ENCODE results near the gene PTGR3.

The PTGR3 gene

GRCh38 chr18:75234901-75235300 is 26.0 kb upstream of the PTGR3 start:
- DNase-seq = no peak

DNA sequence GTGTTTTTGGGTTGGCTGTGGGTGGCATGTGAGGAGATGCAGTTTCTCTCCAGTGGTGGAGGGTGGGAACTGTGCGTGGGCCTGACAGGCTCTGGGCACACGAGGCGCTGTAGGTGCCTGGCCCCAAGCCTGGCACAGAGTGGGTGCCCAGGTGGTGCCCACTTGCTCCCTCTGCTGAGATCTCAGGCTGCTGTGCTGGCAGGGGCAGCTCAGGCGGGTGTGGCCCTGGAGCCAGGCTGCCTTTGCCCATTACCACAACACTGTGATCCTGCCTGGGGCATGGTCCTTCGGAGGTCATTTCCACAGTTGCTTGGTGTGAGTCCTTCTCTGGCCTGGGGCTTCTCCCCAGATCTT is 22.1 kb upstream of the PTGR3 start:
- no peak for DNase-seq

GRCh38 chr18:75230163-75231052 is 21.5 kb upstream of the PTGR3 start:
- no peak for DNase-seq

DNA sequence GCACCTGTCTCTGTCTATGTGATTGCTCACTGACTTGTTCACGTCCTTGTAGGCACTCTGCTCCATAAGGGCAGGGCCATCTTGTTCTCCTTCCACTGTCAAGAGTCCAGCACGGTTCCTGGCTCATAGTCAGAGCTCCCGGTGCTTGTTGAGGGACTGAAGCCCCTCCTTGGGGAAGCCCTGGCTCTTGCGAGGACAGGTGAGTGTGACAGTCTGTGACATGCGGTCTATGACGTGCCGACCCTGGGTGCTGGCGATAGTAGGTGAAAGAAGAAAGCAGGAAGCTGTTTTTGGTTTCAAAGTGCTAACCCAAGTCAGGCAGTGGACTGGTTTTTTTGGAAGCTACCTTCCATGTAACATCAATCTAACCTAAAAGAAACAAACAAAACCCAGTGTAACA is 20.5 kb upstream of the PTGR3 start:
- DNase-seq = no peak

- DNase-seq = no peak
Observed at GRCh38 chr18:75228967-75229366, 20.0 kb upstream of the PTGR3 start.

DNA sequence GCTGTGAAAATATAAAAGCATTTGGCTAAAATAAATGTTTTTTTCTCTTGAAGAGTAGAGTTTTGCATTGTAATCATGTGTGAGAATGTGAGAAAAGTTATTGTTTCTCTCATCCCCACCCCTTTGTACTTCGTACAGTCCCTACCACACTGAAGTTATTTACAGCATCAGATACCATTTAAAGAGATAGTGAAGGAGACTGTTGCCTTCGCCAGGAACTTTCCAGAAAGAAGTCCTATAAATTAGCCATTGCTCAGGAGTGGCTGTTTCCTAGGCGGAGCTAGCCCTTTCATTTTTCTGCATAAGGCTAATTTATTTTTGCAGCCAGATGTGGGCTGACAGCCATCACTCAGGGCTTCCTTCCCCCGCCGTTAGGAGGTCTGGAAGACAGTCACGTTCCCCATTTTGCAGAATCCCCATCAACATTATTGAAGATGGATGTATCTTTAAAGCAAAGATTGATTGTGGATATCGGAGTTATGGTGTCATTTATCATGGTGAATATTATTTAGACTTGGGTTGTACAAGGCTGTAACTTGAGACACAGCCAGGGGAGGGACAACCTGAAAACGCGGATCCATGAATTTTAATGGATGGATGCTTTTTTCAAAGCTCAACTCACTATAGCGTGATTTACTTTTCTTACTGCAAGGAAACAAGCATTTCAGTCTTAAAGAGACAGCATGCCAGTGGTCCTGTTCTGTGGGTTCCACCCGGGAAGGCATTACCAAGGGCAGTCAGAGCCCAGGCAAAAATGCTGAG is 18.8 kb upstream of the PTGR3 start:
- no peak for DNase-seq

DNA sequence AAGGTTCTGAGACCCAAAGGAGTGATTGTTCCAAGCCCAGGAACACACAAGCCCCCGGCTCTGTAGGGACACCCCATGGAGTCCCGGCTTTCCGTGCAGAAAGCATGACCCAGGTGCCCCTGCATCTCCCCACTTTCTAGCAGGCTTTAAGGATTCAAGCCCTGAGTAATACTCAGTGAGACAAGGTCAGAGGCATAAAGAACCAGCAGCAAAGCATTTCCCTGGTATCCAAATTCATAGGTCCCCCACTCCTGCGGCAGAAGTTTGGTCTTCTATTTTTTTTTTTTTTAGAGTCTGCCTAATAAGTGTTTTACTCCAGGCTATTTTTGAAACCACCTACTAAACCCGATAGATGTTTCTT is 18.0 kb upstream of the PTGR3 start:
- no peak for DNase-seq

DNA sequence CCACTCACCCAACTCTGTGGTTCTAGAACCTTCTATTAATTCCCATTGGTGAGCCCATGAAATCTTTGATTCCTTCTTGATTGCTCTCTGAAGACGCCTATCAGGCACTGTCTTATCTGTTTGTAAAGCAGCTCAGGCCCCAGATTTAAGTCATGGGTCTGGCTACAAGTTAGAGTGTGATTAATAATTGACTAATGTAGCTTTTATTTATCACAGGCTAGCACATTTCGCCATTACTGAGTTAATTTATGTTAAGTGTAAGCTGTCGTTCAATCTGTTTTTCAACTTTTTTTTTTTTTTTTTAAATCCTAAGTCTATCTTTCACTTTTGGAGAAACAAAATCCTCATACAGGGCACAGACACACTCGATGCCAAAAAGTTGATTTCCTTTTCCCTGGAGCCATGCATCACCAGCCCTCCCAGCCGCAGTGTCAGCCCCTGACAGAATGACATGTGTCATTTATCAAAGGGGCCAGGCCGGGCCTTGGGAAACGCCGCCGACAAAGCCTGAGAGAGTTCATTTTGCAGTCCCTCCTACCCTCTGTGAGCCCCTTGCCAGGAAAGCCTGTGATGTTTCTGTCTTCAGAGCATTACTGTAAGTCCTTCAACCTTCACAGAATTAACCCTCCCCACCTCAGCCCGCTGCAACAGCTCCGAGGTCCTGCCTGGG is 17.5 kb upstream of the PTGR3 start:
- DNase-seq = no peak

- DNase-seq = no peak
Observed at GRCh38 chr18:75223687-75224347, 14.9 kb upstream of the PTGR3 start.

DNA sequence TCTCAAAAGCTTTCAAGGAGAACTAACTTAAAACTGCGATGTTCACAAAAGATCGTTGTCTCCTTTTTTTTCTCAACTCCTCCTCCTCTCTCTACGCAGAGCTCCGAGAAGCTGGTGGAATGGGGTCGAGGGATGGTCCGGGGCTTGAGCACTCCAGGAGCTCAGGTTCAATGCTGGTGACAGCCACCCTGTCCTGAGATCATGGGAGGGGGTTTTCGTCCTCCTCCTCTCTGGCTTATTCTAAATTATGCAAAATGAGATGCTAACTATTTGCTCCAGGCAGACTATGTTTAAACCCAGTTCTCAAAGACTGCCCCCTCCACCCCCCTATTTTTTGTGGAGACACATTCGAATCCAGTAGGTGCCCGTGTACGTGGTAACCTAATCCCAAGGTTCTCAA is 13.5 kb upstream of the PTGR3 start:
- no peak for DNase-seq

DNA sequence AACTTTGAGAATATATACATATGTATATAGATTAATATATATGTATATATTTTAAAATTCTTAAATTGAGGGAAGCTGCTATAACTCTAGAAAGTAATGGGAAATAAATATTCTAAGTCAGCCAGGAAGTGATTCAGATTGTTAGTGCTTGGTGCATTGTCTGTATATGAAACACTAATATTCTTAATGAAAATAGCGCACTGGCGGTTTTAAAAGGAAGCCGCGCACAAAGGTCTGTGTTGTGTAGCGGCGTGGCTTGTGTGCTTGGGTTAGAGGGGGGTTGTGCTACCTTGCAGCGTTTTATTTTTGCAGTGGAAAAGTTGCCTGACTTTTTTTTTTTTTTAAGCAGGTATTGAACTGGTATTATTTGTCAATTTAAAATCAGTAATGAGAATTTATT is 13.0 kb upstream of the PTGR3 start:
- no peak for DNase-seq

DNA sequence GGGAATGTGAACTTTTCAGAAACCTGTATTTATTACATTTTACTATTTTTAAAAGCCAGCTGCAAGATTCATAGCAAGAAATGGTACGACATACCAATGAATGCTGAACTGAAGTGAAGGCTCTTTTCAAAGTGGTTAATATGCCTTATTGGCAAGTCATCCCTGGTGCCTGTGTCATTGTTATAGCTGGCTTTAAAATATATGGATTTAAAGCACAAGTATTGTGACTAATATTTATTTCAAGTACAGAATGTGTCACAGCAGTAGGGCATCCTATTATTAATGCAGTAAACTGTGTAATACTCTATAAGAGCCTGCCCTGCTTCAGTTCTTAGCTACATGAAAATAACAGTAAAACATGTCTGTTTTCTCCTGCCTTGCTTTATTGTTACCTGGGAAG is 12.5 kb upstream of the PTGR3 start:
- DNase-seq = no peak

- DNase-seq = no peak
Observed at GRCh38 chr18:75220551-75221355, 11.8 kb upstream of the PTGR3 start.

GRCh38 chr18:75219745-75220375 is 10.9 kb upstream of the PTGR3 start:
- DNase-seq = no peak

DNA sequence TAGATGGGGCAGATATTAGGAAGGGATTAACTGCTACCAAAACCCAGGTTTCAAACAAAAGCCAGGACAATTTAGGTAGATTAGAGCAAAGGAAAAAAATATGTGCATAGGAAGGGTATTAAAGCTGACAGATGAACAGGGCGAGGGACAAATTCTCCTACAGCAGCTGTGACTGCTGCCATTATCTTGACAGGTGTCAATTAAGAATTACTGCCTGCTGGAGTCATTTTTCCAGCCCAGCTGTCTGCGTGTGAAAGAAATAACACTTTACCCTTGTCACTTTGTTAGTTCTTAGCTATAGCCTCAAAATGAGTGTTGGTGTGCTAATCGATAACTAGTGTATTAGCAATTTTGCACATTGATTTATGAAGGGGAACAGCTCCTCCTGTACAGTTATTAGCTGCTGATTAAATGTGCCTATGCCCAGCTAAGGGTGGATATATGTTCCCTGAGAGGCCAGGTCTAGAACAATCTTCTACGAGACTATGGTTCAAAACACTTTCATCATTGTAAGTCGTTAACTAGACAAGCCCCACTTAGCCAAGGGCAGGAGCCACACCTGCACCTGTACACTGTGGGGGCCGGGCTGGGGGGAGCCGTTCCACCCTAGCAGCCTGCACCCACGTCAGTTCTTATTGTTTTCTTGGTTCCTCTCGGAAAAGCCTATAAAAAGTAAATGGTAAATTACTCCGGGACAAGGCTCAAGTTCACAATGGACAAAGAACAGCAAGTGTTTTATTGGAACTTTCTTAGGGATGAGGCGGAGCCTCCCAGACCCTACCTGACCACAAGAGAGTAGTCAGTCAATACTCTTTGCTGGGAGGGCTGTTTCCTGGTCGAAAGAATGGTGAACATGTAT is 9.4 kb upstream of the PTGR3 start:
- no peak for DNase-seq

GRCh38 chr18:75216911-75217689 is 8.2 kb upstream of the PTGR3 start:
- DNase-seq = no peak

DNA sequence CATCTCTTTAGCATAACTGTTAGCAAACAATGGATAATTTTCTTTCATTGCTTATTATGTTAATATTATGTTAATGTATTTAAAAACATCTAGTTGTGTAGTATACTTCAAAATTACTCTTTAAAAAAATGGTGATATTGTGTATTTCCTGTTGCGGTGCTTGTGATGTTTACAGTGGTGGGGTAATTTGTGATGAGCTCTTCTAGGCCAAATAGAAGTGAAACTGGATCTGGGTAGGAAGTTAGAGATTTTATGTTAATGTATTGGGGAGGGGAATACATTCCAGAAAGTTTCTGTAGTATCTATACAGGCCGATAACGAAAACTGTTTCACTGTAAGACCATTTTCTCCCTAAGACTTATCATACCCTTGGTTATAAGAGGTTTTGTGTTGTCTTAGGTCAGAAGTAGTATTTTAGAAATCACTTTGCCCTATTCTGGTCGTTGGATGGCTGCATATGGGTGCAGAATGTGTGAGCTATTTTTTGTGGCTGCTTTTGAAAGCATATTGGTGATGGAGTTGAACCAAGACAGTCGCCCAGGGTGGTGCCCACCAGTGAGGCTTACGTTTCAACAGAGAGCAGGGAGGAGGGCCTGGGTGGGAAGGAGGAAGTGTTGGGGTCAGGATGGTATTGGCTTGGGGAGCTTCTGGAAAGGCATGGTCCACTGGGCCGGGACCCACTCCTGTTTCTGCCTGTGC is 7.4 kb upstream of the PTGR3 start:
- DNase-seq = no peak

DNA sequence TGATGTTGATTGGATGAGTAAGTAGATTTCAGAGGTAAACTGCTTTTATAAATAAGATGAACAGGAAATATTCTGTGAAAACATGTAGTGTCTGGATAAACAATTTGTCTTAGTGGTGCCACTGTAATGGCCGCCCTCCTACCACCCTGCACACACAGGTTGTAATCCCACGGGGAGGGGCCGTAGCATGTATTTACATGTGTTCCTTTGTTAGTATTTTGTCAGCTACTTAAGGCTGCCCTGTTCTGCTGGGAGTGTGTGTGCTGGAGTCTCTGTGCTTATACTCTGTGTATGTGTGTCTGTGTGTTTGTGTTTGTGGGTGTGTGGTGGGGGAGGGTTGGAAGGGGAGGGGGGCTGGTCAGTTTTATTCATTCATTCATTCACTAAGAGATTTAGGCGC is 6.7 kb upstream of the PTGR3 start:
- DNase-seq = no peak

GRCh38 chr18:75214766-75215510 is 6.0 kb upstream of the PTGR3 start:
- DNase-seq = no peak

Data from GOT3 (cell line).